Stimulated activated CD4-positive, alpha-beta T cell treated with anti-CD3 and anti-CD28 coated beads, Interleukin-12 subunit alpha, Interleukin-12 subunit beta, amount 100 ng/mL, for 48 hours (primary cell): ENCODE data around the gene ARID5A.
"Not testable (repeated sequence)": the region's sequence is repeated elsewhere in the genome, so short reads cannot be mapped to it uniquely, and the experiment has no call there.

Experiments
- DNase-seq, 3 donors: peaks; one replicate each; pipeline ENCODE4 v3.0.0-alpha.2; 2020; ENCODE audit warnings: low read depth in 2 of 3, low spot score in 1 of 3

Gene ARID5A

GRCh38 chr2:96536445-96537065 lies at the start of gene ARID5A:
TSS of gene ARID5A (plus strand) at chr2:96536752. CDS start at chr2:96536827, 75 bp downstream.
- DNase-seq, result peak; percentile 79 to 95 (median 88)

GRCh38 chr2:96489261-96489660 lies 47.3 kb upstream of the ARID5A start:
- no peak for DNase-seq

- no peak for DNase-seq
Observed at GRCh38 chr2:96489663-96490062, 46.9 kb upstream of the ARID5A start.

- DNase-seq, result no peak
Observed at GRCh38 chr2:96491860-96492497, 44.6 kb upstream of the ARID5A start.

GRCh38 chr2:96493072-96493471 lies 43.5 kb upstream of the ARID5A start:
- no peak for DNase-seq

GRCh38 chr2:96494188-96494587 lies 42.4 kb upstream of the ARID5A start:
- DNase-seq, result no peak

- no peak for DNase-seq
Observed at GRCh38 chr2:96495982-96496629, 40.4 kb upstream of the ARID5A start.

- no peak for DNase-seq
Observed at GRCh38 chr2:96498021-96498431, 38.5 kb upstream of the ARID5A start.

- DNase-seq, result not testable (repeated sequence)
Observed at GRCh38 chr2:96498611-96499010, 37.9 kb upstream of the ARID5A start.

GRCh38 chr2:96499061-96499960 lies 37.2 kb upstream of the ARID5A start:
- DNase-seq, result no peak

GRCh38 chr2:96500385-96501066 lies 36.0 kb upstream of the ARID5A start:
- DNase-seq, result no peak

GRCh38 chr2:96501471-96501874 lies 35.1 kb upstream of the ARID5A start:
- no peak for DNase-seq

GRCh38 chr2:96501886-96502810 lies 34.4 kb upstream of the ARID5A start:
- DNase-seq, result no peak

- no peak for DNase-seq
Observed at GRCh38 chr2:96502891-96503636, 33.5 kb upstream of the ARID5A start.

GRCh38 chr2:96503637-96504243 lies 32.8 kb upstream of the ARID5A start:
- DNase-seq, result no peak

GRCh38 chr2:96505231-96505889 lies 31.2 kb upstream of the ARID5A start, which contains the start of gene NEURL3:
TSS of gene NEURL3 (minus strand) at chr2:96505357. CDS start at chr2:96505286, 71 bp downstream.
- no peak for DNase-seq

GRCh38 chr2:96506016-96506906 lies 30.3 kb upstream of the ARID5A start:
- no peak for DNase-seq
